SU-DHL-6 (cell line): Measurements from ENCODE around the gene CTRB1.

Experiments
- H2AFZ ChIP-seq: fragments of 200-600 bp; sonication (generic); 2 replicates; pipeline ENCODE4 v1.6.1; 2014; ENCODE audit warnings: low read depth, mild to moderate bottlenecking, moderate library complexity, mixed read lengths, antibody characterized with exemption, low read length; ENCODE audit not compliant: severe bottlenecking
- H3F3A ChIP-seq: fragments of 200-600 bp; shearing (Covaris generic); 2 replicates; pipeline ENCODE4 v1.6.0; 2016; ENCODE audit warnings: antibody characterized with exemption, mild to moderate bottlenecking; ENCODE audit not compliant: insufficient read depth
- H3K27ac ChIP-seq: fragments of 200-600 bp; sonication (generic); 2 replicates; pipeline ENCODE4 v1.5.1; 2016; ENCODE audit warnings: low read depth, mild to moderate bottlenecking, low read length, moderate library complexity, mixed read lengths
- H3K27me3 ChIP-seq: fragments of 200-600 bp; sonication (generic), shearing (Covaris generic); 2 replicates; pipeline ENCODE4 v1.6.0; 2014; ENCODE audit warnings: mild to moderate bottlenecking, low read length
- H3K36me3 ChIP-seq: fragments of 200-600 bp; sonication (generic); 2 replicates; pipeline ENCODE4 v1.6.1; 2014; ENCODE audit warnings: mild to moderate bottlenecking, low read length, mixed read lengths
- H3K4me2 ChIP-seq: fragments of 300-600, 200-600 bp; shearing (Covaris generic), sonication (generic); 2 replicates; pipeline ENCODE4 v1.6.0; 2014; ENCODE audit warnings: low read length, low read depth, mild to moderate bottlenecking; ENCODE audit not compliant: poor library complexity, severe bottlenecking
- H3K4me3 ChIP-seq: fragments of 200-600 bp; sonication (generic); 2 replicates; pipeline ENCODE4 v1.5.1; 2014; ENCODE audit warnings: antibody characterized with exemption, low read length, mild to moderate bottlenecking, mixed read lengths; ENCODE audit not compliant: insufficient read depth, poor library complexity, severe bottlenecking
- H3K79me2 ChIP-seq: fragments of 200-600 bp; sonication (generic); 2 replicates; pipeline ENCODE4 v1.6.1; 2014; ENCODE audit warnings: mild to moderate bottlenecking, low read length, moderate library complexity; ENCODE audit not compliant: insufficient read depth
- H3K9ac ChIP-seq: fragments of 200-600 bp; sonication (generic); 2 replicates; pipeline ENCODE4 v1.7.0; 2014; ENCODE audit warnings: mild to moderate bottlenecking, low read length
- H3K9me2 ChIP-seq: fragments of 200-600 bp; sonication (generic); replicated peaks from 2 replicates; pipeline ENCODE4 v1.6.1; 2014; ENCODE audit warnings: low read length; ENCODE audit not compliant: insufficient read depth
- H3K9me3 ChIP-seq: fragments of 200-600 bp; sonication (generic); 2 replicates; pipeline ENCODE4 v1.6.1; 2014; ENCODE audit warnings: low read length, mixed read lengths; ENCODE audit not compliant: insufficient read depth
- H4K20me1 ChIP-seq: fragments of 200-600 bp; sonication (generic); 2 replicates; pipeline ENCODE4 v1.6.1; 2014; ENCODE audit warnings: low read depth, mild to moderate bottlenecking, antibody characterized with exemption, low read length, moderate library complexity, mixed read lengths
- EZH2phosphoT487 ChIP-seq: fragments of 200-600 bp; sonication (generic), shearing (Covaris generic); conservative IDR thresholded peaks from 2 replicates; pipeline ENCODE4 v1.6.1; 2018; ENCODE audit warnings: mild to moderate bottlenecking, antibody characterized with exemption, low read length, moderate library complexity, mixed read lengths
- TF ChIP-seq, protein P1 (sequence below): fragments of 200-600 bp; sonication (generic); IDR thresholded peaks from one replicate; pipeline ENCODE4 v1.5.1; 2017; ENCODE audit warnings: antibody characterized with exemption, mild to moderate bottlenecking, low read length, moderate library complexity; ENCODE audit not compliant: insufficient read depth, poor library complexity, severe bottlenecking

Gene CTRB1

DNA sequence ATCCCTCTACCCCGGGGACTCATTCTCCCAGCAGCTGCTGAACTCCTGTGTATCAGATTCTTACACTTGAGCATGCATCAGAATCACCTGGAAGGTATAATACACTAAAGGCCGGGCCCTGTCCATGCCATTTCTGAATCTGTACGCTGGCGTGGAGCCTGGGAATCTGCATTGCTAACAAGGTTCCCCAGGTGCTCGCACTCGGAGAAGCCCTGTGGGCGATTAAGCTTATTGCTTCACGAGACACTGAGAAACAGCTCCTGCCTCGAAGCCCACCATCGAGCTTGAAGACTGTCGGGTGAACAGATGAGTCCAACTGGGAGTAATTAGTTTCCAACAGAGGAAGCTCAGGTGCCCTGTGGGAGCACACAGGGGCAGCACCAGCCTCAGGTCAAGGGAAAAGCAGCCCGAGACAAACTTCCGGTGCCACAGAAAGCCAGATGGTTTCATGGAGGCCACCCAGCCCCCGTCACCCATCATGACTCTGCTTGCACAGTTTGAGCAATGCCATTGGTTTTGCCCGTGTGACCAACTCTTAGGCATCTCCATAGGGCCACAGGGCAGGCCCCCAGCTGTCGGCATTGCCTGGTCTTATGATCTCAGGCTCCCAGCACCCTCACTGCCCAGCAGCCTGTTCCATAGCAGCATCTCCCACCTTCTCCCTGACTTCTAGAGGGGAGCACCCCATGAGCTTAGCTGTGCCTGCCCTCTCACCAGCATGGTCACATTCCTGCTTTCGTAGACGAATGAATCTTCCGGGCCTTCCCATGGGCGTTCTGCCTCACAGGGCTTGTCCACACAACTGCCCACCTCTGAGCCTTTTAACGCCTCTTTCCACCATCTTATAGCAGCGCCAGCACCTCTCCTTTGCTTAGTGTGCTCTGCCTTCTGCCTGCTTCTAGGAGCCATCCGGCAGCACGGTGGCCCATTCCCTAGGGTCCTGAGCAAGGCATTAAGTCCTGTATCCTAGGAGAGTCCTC is 22.7 kb upstream of the CTRB1 start:
- H3K27me3 ChIP-seq: no peaks in the 10 kb centered on the region

GRCh38 chr16:75196836-75197235 is 22.0 kb upstream of the CTRB1 start:
- Histone ChIP-seq H3K9ac (no peak overlapping the region), H4K20me1 (no peaks in the 10 kb centered on the region), H3K4me2 (no peak overlapping the region), H2AFZ (no peak overlapping the region), H3K27ac (no peak overlapping the region), H3F3A (no peaks in the 10 kb centered on the region), H3K4me3 (no peak overlapping the region), H3K36me3 (no peaks in the 10 kb centered on the region), H3K27me3 (no peaks in the 10 kb centered on the region), H3K9me2 (no peaks in the 10 kb centered on the region), H3K9me3 (no peaks in the 10 kb centered on the region), H3K79me2 (no peaks in the 10 kb centered on the region)
- TF ChIP-seq EZH2phosphoT487: no peak
- TF ChIP-seq, protein P1, sequence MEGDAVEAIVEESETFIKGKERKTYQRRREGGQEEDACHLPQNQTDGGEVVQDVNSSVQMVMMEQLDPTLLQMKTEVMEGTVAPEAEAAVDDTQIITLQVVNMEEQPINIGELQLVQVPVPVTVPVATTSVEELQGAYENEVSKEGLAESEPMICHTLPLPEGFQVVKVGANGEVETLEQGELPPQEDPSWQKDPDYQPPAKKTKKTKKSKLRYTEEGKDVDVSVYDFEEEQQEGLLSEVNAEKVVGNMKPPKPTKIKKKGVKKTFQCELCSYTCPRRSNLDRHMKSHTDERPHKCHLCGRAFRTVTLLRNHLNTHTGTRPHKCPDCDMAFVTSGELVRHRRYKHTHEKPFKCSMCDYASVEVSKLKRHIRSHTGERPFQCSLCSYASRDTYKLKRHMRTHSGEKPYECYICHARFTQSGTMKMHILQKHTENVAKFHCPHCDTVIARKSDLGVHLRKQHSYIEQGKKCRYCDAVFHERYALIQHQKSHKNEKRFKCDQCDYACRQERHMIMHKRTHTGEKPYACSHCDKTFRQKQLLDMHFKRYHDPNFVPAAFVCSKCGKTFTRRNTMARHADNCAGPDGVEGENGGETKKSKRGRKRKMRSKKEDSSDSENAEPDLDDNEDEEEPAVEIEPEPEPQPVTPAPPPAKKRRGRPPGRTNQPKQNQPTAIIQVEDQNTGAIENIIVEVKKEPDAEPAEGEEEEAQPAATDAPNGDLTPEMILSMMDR: no peak

More for the DNA sequence above, 22.7 kb upstream of the CTRB1 start:
- no peak overlapping the region for H2AFZ ChIP-seq
- H3K9me3 ChIP-seq: no peaks in the 10 kb centered on the region
- no peak overlapping the region for H3K27ac ChIP-seq
- no peaks in the 10 kb centered on the region for H4K20me1 ChIP-seq
- H3K4me3 ChIP-seq: no peak overlapping the region
- H3K36me3 ChIP-seq: no peaks in the 10 kb centered on the region
- no peaks in the 10 kb centered on the region for H3K79me2 ChIP-seq
- no peak overlapping the region for H3K4me2 ChIP-seq
- no peaks in the 10 kb centered on the region for H3K9me2 ChIP-seq
- H3K9ac ChIP-seq: no peak overlapping the region
- TF ChIP-seq, protein P1: no peak
- no peaks in the 10 kb centered on the region for H3F3A ChIP-seq

- Histone ChIP-seq H2AFZ (no peak overlapping the region), H3K4me2 (no peak overlapping the region), H3K27ac (no peak overlapping the region), H3K9ac (no peak overlapping the region), H4K20me1 (no peaks in the 10 kb centered on the region), H3K9me3 (no peaks in the 10 kb centered on the region), H3K27me3 (no peaks in the 10 kb centered on the region), H3F3A (no peaks in the 10 kb centered on the region), H3K9me2 (no peaks in the 10 kb centered on the region), H3K36me3 (no peaks in the 10 kb centered on the region), H3K79me2 (no peaks in the 10 kb centered on the region), H3K4me3 (no peak overlapping the region)
- TF ChIP-seq EZH2phosphoT487: no peak
- TF ChIP-seq, protein P1: no peak
These were observed 21.2 kb upstream of the CTRB1 start for GRCh38 chr16:75197522-75198134.
